T-cell (primary cell): ENCODE results near the gene LRP1B. TPM values are rescaled to one million over a fixed set of nuclear protein-coding genes. Genes with fewer than 3 reads are reported as not detected.

Experiments used
- ATAC-seq, 4 experiments: fragments of 200-7000 bp in 3 of 4; fragments of 150-1000 bp in 1 of 4; cut with Tn5 transposase; replicated peaks in 1 of 4; 1 replicate in 3 of 4; 2 replicates in 1 of 4; pipeline ENCODE4 v1.10.0; 2021; ENCODE audit warnings: moderate library complexity in 3 of 4, mild to moderate bottlenecking in 2 of 4, moderate number of reproducible peaks in 1 of 4
- CTCF ChIA-PET, 2 donors: fragments of 300-600 bp; sonication (Branson Sonifier 250); formaldehyde crosslinking; loops; one replicate each; lab custom pipeline; 2022; ENCODE audit warnings: antibody characterized with exemption in 2 of 2; lab: Charles Lee
- POLR2A ChIA-PET, 2 donors: fragments of 300-600 bp; sonication (Branson Sonifier 250); formaldehyde crosslinking; loops; one replicate each; lab custom pipeline; 2022; ENCODE audit warnings: antibody characterized with exemption in 2 of 2; lab: Charles Lee
- DNase-seq, 35 experiments: peaks; one replicate each; pipeline versions ENCODE4 v3.0.0 to v3.0.0-alpha.2; 2013 to 2023
- H3K27ac ChIP-seq: one replicate; pipeline ENCODE4 v1.5.1; 2013; ENCODE audit warnings: low read length
- H3K27me3 ChIP-seq, 2 experiments: replicated peaks in 1 of 2; 1 replicate in 1 of 2; 2 replicates in 1 of 2; pipeline versions ENCODE4 v1.6.1 to v1.7.0; 2013; ENCODE audit warnings: low read length in 1 of 2, mixed read lengths in 1 of 2; ENCODE audit not compliant: control insufficient read depth in 2 of 2, insufficient read depth in 2 of 2; ENCODE audit errors: extremely low read depth in 1 of 2
- H3K36me3 ChIP-seq, 2 donors: 1 replicate in 1 of 2; 2 replicates in 1 of 2; pipeline versions ENCODE4 v1.6.1 to v1.7.0; 2013; ENCODE audit warnings: low read length in 1 of 2; ENCODE audit not compliant: control insufficient read depth in 2 of 2, insufficient read depth in 1 of 2; ENCODE audit errors: extremely low read depth in 1 of 2
- H3K4me1 ChIP-seq, 2 experiments: 1 replicate in 1 of 2; 2 replicates in 1 of 2; pipeline versions ENCODE4 v1.6.1 to v1.7.0; 2013; ENCODE audit warnings: low read length in 2 of 2, mixed read lengths in 1 of 2; ENCODE audit not compliant: insufficient read depth in 2 of 2, control insufficient read depth in 1 of 2; ENCODE audit errors: extremely low read depth in 1 of 2
- H3K4me3 ChIP-seq, 2 donors: 1 replicate in 1 of 2; 2 replicates in 1 of 2; pipeline versions ENCODE4 v1.5.1 to v1.7.0; 2013; ENCODE audit warnings: mild to moderate bottlenecking in 2 of 2, low read length in 1 of 2, moderate library complexity in 1 of 2; ENCODE audit not compliant: control insufficient read depth in 1 of 2; ENCODE audit errors: extremely low read depth in 1 of 2
- H3K9me3 ChIP-seq: 2 replicates; pipeline ENCODE4 v1.7.0; 2013
- H3K27ac Mint-ChIP-seq, 2 donors: one replicate each; pipeline ENCODE4 v1.8.0; 2020 to 2021; ENCODE audit warnings: mild to moderate bottlenecking in 2 of 2, mixed read lengths in 2 of 2
- H3K27me3 Mint-ChIP-seq, 2 donors: one replicate each; pipeline ENCODE4 v1.8.0; 2021 to 2022; ENCODE audit warnings: mixed read lengths in 2 of 2
- H3K36me3 Mint-ChIP-seq: one replicate; pipeline ENCODE4 v1.8.0; 2021; ENCODE audit warnings: mixed read lengths
- H3K4me1 Mint-ChIP-seq, 3 donors: one replicate each; pipeline ENCODE4 v1.8.0; 2020 to 2022; ENCODE audit warnings: mixed read lengths in 3 of 3, mild to moderate bottlenecking in 1 of 3
- H3K4me3 Mint-ChIP-seq, 3 donors: one replicate each; pipeline ENCODE4 v1.8.0; 2020 to 2022; ENCODE audit warnings: mild to moderate bottlenecking in 3 of 3, mixed read lengths in 3 of 3, moderate library complexity in 3 of 3
- H3K9me3 Mint-ChIP-seq, 3 donors: one replicate each; pipeline ENCODE4 v1.8.0; 2020 to 2022; ENCODE audit warnings: mixed read lengths in 3 of 3
- WGBS: methylation state at CpG from one replicate; pipeline ENCODE4 v1.1.5; 2013; ENCODE audit warnings: missing lambda C conversion rate; ENCODE audit not compliant: insufficient coverage; 5-methylcytosine and 5-hydroxymethylcytosine counted together
- total RNA-seq, 35 experiments: library from RNA in 6 of 35; stranded (reverse) in 6 of 35; fragments of 120-200 nt in 1 of 35; gene quantifications; one replicate each; pipeline versions ENCODE4 v1.2.1 to v1.2.4 and lab custom pipeline; 2013 to 2026

The LRP1B gene
- total RNA-seq, 5 donors from 2014 or later (not counting 1 experiment from before 2014, with no cell fraction given) = not detected

GRCh38 chr2:142075826-142076225, 55.0 kb downstream of the LRP1B start:
- H3K36me3 Mint-ChIP-seq = no peaks in the 10 kb centered on the region
- Histone ChIP-seq H3K4me1 (no peaks in the 10 kb centered on the region), H3K9me3 (no peaks in the 10 kb centered on the region), H3K36me3 (no peaks in the 10 kb centered on the region), H3K4me3 (no peak overlapping the region), H3K27me3 (no peaks in the 10 kb centered on the region), H3K27ac (no peak overlapping the region)
- WGBS = no CpG with 5 or more reads among the region's 2 CpGs
- H3K27me3 Mint-ChIP-seq = no peaks in the 10 kb centered on the region
- no peaks in the 10 kb centered on the region for H3K4me1 Mint-ChIP-seq
- no peak overlapping the region for H3K4me3 Mint-ChIP-seq
- no peak overlapping the region for H3K27ac Mint-ChIP-seq
- peaks cover 6 to 19% (median 17%) of the 10 kb centered on the region in 3 donors for H3K9me3 Mint-ChIP-seq
- ATAC-seq (no peak), DNase-seq (no peak)
- ChIA-PET CTCF (no interaction called here), POLR2A (no interaction called here)

- H3K4me3 Mint-ChIP-seq = no peak overlapping the region
- Histone ChIP-seq H3K9me3 (no peaks in the 10 kb centered on the region), H3K27me3 (no peaks in the 10 kb centered on the region), H3K36me3 (no peaks in the 10 kb centered on the region), H3K4me1 (no peaks in the 10 kb centered on the region), H3K4me3 (no peak overlapping the region), H3K27ac (no peak overlapping the region)
- no peaks in the 10 kb centered on the region for H3K27me3 Mint-ChIP-seq
- DNase-seq (no peak), ATAC-seq (no peak)
- no peak overlapping the region for H3K27ac Mint-ChIP-seq
- CTCF ChIA-PET = no interaction called here
- no CpG with 5 or more reads among the region's 4 CpGs for WGBS
- POLR2A ChIA-PET = no interaction called here
- peaks cover 7 to 14% (median 13%) of the 10 kb centered on the region in 3 donors for H3K9me3 Mint-ChIP-seq
- no peaks in the 10 kb centered on the region for H3K36me3 Mint-ChIP-seq
- no peaks in the 10 kb centered on the region for H3K4me1 Mint-ChIP-seq
Observed at GRCh38 chr2:142069251-142069888, 61.4 kb downstream of the LRP1B start.

GRCh38 chr2:142065700-142066099, 65.1 kb downstream of the LRP1B start:
- Histone ChIP-seq H3K27ac (no peak overlapping the region), H3K4me1 (no peaks in the 10 kb centered on the region), H3K27me3 (no peaks in the 10 kb centered on the region), H3K9me3 (no peaks in the 10 kb centered on the region), H3K4me3 (no peak overlapping the region), H3K36me3 (no peaks in the 10 kb centered on the region)
- no CpG with 5 or more reads among the region's 3 CpGs for WGBS
- DNase-seq (no peak), ATAC-seq (no peak)
- no peak overlapping the region for H3K4me3 Mint-ChIP-seq
- ChIA-PET POLR2A (no interaction called here), CTCF (no interaction called here)
- H3K27me3 Mint-ChIP-seq = no peaks in the 10 kb centered on the region
- H3K4me1 Mint-ChIP-seq = no peaks in the 10 kb centered on the region
- H3K36me3 Mint-ChIP-seq = no peaks in the 10 kb centered on the region
- H3K27ac Mint-ChIP-seq = no peak overlapping the region
- peaks cover 2 to 6% (median 2%) of the 10 kb centered on the region in 3 donors for H3K9me3 Mint-ChIP-seq

GRCh38 chr2:142065156-142065555, 65.7 kb downstream of the LRP1B start:
- Mint-ChIP-seq H3K4me3 (no peak overlapping the region), H3K9me3 (peaks cover 2 to 7% (median 4%) of the 10 kb centered on the region in 3 donors), H3K27ac (no peak overlapping the region), H3K27me3 (no peaks in the 10 kb centered on the region), H3K36me3 (no peaks in the 10 kb centered on the region), H3K4me1 (no peaks in the 10 kb centered on the region)
- POLR2A ChIA-PET = no interaction called here
- no peaks in the 10 kb centered on the region for H3K9me3 ChIP-seq
- no peaks in the 10 kb centered on the region for H3K36me3 ChIP-seq
- no peak overlapping the region for H3K27ac ChIP-seq
- no peaks in the 10 kb centered on the region for H3K27me3 ChIP-seq
- ATAC-seq (no peak), DNase-seq (no peak)
- H3K4me1 ChIP-seq = no peaks in the 10 kb centered on the region
- CTCF ChIA-PET = no interaction called here
- no peak overlapping the region for H3K4me3 ChIP-seq
- WGBS = 100% methylated on average over 1 of the region's 1 CpG

- DNase-seq = no peak
- no peaks in the 10 kb centered on the region for H3K36me3 Mint-ChIP-seq
- no peaks in the 10 kb centered on the region for H3K4me1 Mint-ChIP-seq
- Histone ChIP-seq H3K27ac (no peak overlapping the region), H3K4me3 (no peak overlapping the region), H3K4me1 (no peaks in the 10 kb centered on the region), H3K9me3 (no peaks in the 10 kb centered on the region), H3K27me3 (no peaks in the 10 kb centered on the region), H3K36me3 (no peaks in the 10 kb centered on the region)
- peaks cover 4 to 17% (median 11%) of the 10 kb centered on the region in 3 donors for H3K9me3 Mint-ChIP-seq
- no peak for ATAC-seq
- H3K27me3 Mint-ChIP-seq = no peaks in the 10 kb centered on the region
- ChIA-PET POLR2A (no interaction called here), CTCF (no interaction called here)
- WGBS = no CpG with 5 or more reads among the region's 1 CpG
- no peak overlapping the region for H3K4me3 Mint-ChIP-seq
- H3K27ac Mint-ChIP-seq = no peak overlapping the region
Observed at GRCh38 chr2:142061733-142062132, 69.1 kb downstream of the LRP1B start.

GRCh38 chr2:142058149-142058548, 72.7 kb downstream of the LRP1B start:
- 90% methylated on average over 3 of the region's 4 CpGs for WGBS
- Mint-ChIP-seq H3K36me3 (no peaks in the 10 kb centered on the region), H3K4me1 (no peaks in the 10 kb centered on the region), H3K9me3 (peaks cover 4 to 23% (median 18%) of the 10 kb centered on the region in 3 donors), H3K27me3 (no peaks in the 10 kb centered on the region), H3K27ac (no peak overlapping the region), H3K4me3 (no peak overlapping the region)
- no peaks in the 10 kb centered on the region for H3K9me3 ChIP-seq
- H3K27ac ChIP-seq = no peak overlapping the region
- DNase-seq (no peak), ATAC-seq (no peak)
- H3K4me3 ChIP-seq = no peak overlapping the region
- POLR2A ChIA-PET = no interaction called here
- no peaks in the 10 kb centered on the region for H3K27me3 ChIP-seq
- CTCF ChIA-PET = no interaction called here
- H3K36me3 ChIP-seq = no peaks in the 10 kb centered on the region
- H3K4me1 ChIP-seq = no peaks in the 10 kb centered on the region

GRCh38 chr2:142056784-142057183, 74.0 kb downstream of the LRP1B start:
- ChIA-PET CTCF (no interaction called here), POLR2A (no interaction called here)
- H3K27ac Mint-ChIP-seq = no peak overlapping the region
- Histone ChIP-seq H3K4me3 (no peak overlapping the region), H3K9me3 (no peaks in the 10 kb centered on the region), H3K36me3 (no peaks in the 10 kb centered on the region), H3K27me3 (no peaks in the 10 kb centered on the region), H3K27ac (no peak overlapping the region), H3K4me1 (no peaks in the 10 kb centered on the region)
- no peaks in the 10 kb centered on the region for H3K27me3 Mint-ChIP-seq
- H3K36me3 Mint-ChIP-seq = no peaks in the 10 kb centered on the region
- no peak for DNase-seq
- no peak for ATAC-seq
- no peaks in the 10 kb centered on the region for H3K4me1 Mint-ChIP-seq
- no peak overlapping the region for H3K4me3 Mint-ChIP-seq
- peaks cover 4 to 28% (median 18%) of the 10 kb centered on the region in 3 donors for H3K9me3 Mint-ChIP-seq
- no CpG with 5 or more reads among the region's 3 CpGs for WGBS
